Dedifferentiated amniotic fluid mesenchymal stem cell (primary cell): ENCODE results near the gene C6orf62.
A peak's percentile ranks its signal among the peaks of the same experiment; 100 is the strongest.
"Not testable (repeated sequence)": the region's sequence is repeated elsewhere in the genome, so short reads cannot be mapped to it uniquely, and the experiment has no call there.

ENCODE experiments used
- DNase-seq: peaks from one replicate; pipeline ENCODE4 v3.0.0-alpha.2; 2016; ENCODE audit errors: extremely low spot score

C6orf62 gene

GRCh38 chr6:24668066-24668996, 50.6 kb downstream of the C6orf62 start:
- not testable (repeated sequence) for DNase-seq

DNA sequence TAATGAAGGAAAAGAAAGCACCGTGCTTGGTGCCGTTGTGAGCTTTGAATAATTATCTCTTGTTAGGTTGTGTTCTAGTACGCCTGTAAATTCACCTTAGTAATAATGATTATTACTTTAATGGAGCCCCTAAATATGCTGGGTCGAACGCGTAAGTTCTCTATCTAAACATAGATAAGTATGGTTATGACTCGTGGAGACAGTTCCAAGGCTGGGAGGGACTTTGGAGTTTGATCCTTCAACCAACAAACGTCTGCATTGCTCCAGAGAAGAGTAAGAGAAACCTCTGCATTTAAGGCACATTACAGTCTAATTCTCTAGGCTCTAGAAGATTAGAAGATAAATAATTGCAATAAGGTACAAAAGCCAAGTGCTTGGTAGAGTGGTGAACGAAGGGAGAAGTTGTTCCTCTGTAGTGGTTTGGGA, 51.6 kb downstream of the C6orf62 start:
- DNase-seq, result no peak

GRCh38 chr6:24666641-24667377, 52.1 kb downstream of the C6orf62 start, which contains the start of the genes ACOT13 and TDP2:
Gene ACOT13 (plus strand): TSS chr6:24667077. CDS start chr6:24667264, 187 bp downstream.
Gene TDP2 (minus strand): TSS chr6:24666899. CDS start chr6:24666862, 37 bp downstream.
- DNase-seq, result peak; percentile 92

DNA sequence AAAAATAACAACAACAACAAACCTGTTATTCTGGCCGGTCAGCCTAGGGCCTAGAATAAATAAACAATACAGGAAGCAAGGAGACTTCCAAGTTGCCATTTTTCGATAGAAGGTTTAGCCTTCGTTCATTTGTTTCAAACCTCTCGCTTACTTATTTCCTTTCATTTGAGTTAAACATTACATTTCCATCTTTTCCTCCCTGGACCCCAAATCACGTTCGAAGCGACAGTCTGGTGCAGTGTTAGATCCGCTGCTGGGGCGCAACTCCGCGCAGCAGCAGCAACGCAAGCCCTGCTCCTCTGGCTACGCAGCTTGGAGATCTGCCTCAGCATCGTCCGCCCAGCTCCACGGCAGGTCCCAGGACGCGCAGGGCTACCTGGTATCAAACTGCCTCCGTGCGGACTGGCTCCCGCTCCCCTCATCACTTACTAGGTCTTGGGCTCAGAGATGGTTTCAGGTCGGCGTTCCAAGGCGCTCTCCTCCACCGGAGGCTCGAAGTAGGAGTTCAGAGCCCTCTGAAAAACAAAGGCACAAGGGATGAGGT, 52.8 kb downstream of the C6orf62 start:
- peak; percentile 24 for DNase-seq

DNA sequence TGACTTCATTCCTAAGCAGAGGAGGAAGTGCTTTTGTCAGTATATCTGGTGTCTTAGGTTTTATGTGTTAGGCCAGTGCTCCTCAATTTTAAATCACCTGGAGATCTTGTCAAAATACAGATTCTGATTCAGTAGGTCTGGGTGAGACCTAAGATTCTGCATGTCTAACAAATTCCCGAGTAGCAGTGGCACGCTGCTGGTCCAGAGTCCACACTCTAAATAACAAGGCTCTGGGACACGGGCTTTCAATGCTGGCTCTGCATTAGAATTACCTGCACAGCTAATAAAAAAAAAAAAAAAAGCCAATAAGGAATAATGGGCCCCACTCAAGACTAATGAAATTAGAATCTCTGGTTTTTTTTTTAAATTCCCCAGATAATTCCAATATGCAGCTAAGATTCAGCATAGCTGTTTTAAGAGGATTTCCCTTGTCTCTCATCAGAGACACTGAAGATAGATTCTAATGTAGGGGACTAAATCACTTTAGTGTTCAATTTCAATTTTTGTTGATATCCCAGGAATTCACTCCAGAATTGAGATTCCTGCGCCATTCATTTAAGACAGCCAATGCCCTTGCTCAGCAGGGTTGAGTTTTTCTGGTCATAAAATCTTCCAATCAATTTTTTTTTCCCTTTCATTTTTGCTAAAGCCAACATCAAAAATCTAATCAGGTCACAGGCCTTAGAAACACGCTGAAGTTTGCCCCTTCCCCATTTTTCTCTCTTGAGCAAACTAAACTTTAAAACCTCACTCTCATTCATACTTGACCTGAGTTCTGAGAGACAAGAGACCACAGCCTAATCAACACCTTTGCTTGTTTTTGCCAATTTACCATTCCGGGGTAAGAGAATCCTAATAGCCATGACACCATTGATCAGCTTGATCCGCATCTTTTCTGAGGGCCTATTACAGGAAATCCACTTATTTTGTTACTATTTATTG, 54.6 kb downstream of the C6orf62 start:
- DNase-seq, result no peak

- no peak for DNase-seq
These were observed 55.8 kb downstream of the C6orf62 start for GRCh38 chr6:24663189-24663588.

GRCh38 chr6:24662236-24662635, 56.7 kb downstream of the C6orf62 start:
- no peak for DNase-seq

- not testable (repeated sequence) for DNase-seq
These were observed 57.2 kb downstream of the C6orf62 start for GRCh38 chr6:24661759-24662158.

- DNase-seq, result no peak
These were observed 58.8 kb downstream of the C6orf62 start for GRCh38 chr6:24660105-24660504.

- no peak for DNase-seq
These were observed 59.4 kb downstream of the C6orf62 start for GRCh38 chr6:24659561-24659960.

GRCh38 chr6:24658573-24659560, 60.1 kb downstream of the C6orf62 start:
- DNase-seq, result peak; percentile 63

GRCh38 chr6:24655215-24655614, 63.7 kb downstream of the C6orf62 start:
- DNase-seq, result no peak
